Activated naive CD8-positive, alpha-beta T cell treated with anti-CD3 and anti-CD28 coated beads, Interleukin-2, amount 10 ng/mL, durations not matched to agents 7 days and 5 days (primary cell): Measurements from ENCODE around the gene PLS1. TPM values are rescaled to one million over a fixed set of nuclear protein-coding genes. Genes with fewer than 3 reads are reported as not detected.
"Not testable (repeated sequence)": the region's sequence is repeated elsewhere in the genome, so short reads cannot be mapped to it uniquely, and the experiment has no call there.

ENCODE experiments used
- ATAC-seq: fragments of 150-1000 bp; cut with Tn5 transposase; one replicate; pipeline ENCODE4 v1.10.0; 2021; ENCODE audit warnings: low read depth, moderate library complexity
- POLR2A ChIA-PET: fragments of 350-600 bp; sonication (Branson Sonifier 250); formaldehyde crosslinking; loops from one replicate; lab custom pipeline; 2021; ENCODE audit warnings: antibody characterized with exemption; lab: Charles Lee
- DNase-seq: peaks from one replicate; pipeline ENCODE4 v3.0.0; 2021
- H3K27ac Mint-ChIP-seq: one replicate; pipeline ENCODE4 v1.8.0; 2022; ENCODE audit warnings: mild to moderate bottlenecking, mixed read lengths
- H3K27me3 Mint-ChIP-seq: one replicate; pipeline ENCODE4 v1.8.0; 2022; ENCODE audit warnings: mild to moderate bottlenecking, moderate library complexity, mixed read lengths
- H3K36me3 Mint-ChIP-seq: one replicate; pipeline ENCODE4 v1.8.0; 2021; ENCODE audit warnings: mild to moderate bottlenecking, mixed read lengths
- H3K4me1 Mint-ChIP-seq: one replicate; pipeline ENCODE4 v1.8.0; 2021; ENCODE audit warnings: mixed read lengths
- H3K4me3 Mint-ChIP-seq: one replicate; pipeline ENCODE4 v1.8.0; 2022; ENCODE audit warnings: mild to moderate bottlenecking, moderate library complexity, mixed read lengths
- H3K9me3 Mint-ChIP-seq: one replicate; pipeline ENCODE4 v1.8.0; 2021; ENCODE audit warnings: mixed read lengths
- total RNA-seq, 2 experiments: library from RNA; stranded (reverse); gene quantifications; one replicate each; pipeline ENCODE4 v1.2.3, GENCODE V29; 2021

The PLS1 gene
- total RNA-seq, 2 experiments from 2014 or later, result 2.6 to 3.1 TPM

- Mint-ChIP-seq H3K36me3 (no peaks in the 10 kb centered on the region), H3K4me3 (no peak overlapping the region), H3K27ac (no peak overlapping the region), H3K27me3 (peaks cover 6% of the 10 kb centered on the region), H3K4me1 (no peaks in the 10 kb centered on the region), H3K9me3 (no peaks in the 10 kb centered on the region)
- POLR2A ChIA-PET, result no interaction called here
- ATAC-seq (no peak), DNase-seq (no peak)
Measured at GRCh38 chr3:142734834-142735233, 138.6 kb downstream of the PLS1 start.

- H3K4me3 Mint-ChIP-seq, result no peak overlapping the region
- H3K27ac Mint-ChIP-seq, result no peak overlapping the region
- peaks cover 6% of the 10 kb centered on the region for H3K27me3 Mint-ChIP-seq
- ATAC-seq, result no peak
- DNase-seq, result no peak
- no peaks in the 10 kb centered on the region for H3K9me3 Mint-ChIP-seq
- POLR2A ChIA-PET, result no interaction called here
- no peaks in the 10 kb centered on the region for H3K36me3 Mint-ChIP-seq
- H3K4me1 Mint-ChIP-seq, result no peaks in the 10 kb centered on the region
Measured at GRCh38 chr3:142735462-142735861, 139.3 kb downstream of the PLS1 start.

DNA sequence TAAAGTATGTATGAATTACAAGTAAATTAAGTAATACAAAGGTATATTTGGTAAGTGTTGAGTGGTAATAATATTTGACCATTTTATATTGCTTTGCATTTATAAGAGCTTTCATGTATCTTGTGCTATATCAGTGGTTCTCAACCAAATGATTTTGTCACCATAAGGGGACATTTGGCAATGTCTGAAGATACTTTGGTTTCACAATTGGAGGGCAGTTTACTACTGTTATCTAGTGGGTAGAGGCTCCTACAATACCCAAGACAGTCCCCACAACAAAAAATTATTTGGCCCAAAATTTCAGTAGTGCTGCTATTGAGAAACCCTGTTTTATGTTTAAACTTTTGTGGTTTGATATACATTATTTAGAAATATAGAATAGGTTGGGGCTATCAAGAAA is 142.2 kb downstream of the PLS1 start:
- DNase-seq (no peak), ATAC-seq (no peak)
- H3K4me3 Mint-ChIP-seq, result no peak overlapping the region
- no peak overlapping the region for H3K27ac Mint-ChIP-seq
- POLR2A ChIA-PET, result no interaction called here
- no peaks in the 10 kb centered on the region for H3K4me1 Mint-ChIP-seq
- no peaks in the 10 kb centered on the region for H3K36me3 Mint-ChIP-seq
- peaks cover 2% of the 10 kb centered on the region for H3K27me3 Mint-ChIP-seq
- no peaks in the 10 kb centered on the region for H3K9me3 Mint-ChIP-seq

- Mint-ChIP-seq H3K4me1 (no peaks in the 10 kb centered on the region), H3K9me3 (peaks cover 5% of the 10 kb centered on the region), H3K36me3 (peaks cover 2% of the 10 kb centered on the region), H3K4me3 (no peak overlapping the region), H3K27me3 (no peaks in the 10 kb centered on the region), H3K27ac (no peak overlapping the region)
- ATAC-seq (no peak), DNase-seq (no peak)
- POLR2A ChIA-PET, result no interaction called here
Measured at GRCh38 chr3:142746646-142747045, 150.5 kb downstream of the PLS1 start.

- H3K27me3 Mint-ChIP-seq, H3K36me3 Mint-ChIP-seq, POLR2A ChIA-PET, H3K4me1 Mint-ChIP-seq, H3K4me3 Mint-ChIP-seq, H3K9me3 Mint-ChIP-seq, ATAC-seq, DNase-seq, H3K27ac Mint-ChIP-seq: not testable (repeated sequence)
Measured at GRCh38 chr3:142750531-142750930, 154.3 kb downstream of the PLS1 start.

DNA sequence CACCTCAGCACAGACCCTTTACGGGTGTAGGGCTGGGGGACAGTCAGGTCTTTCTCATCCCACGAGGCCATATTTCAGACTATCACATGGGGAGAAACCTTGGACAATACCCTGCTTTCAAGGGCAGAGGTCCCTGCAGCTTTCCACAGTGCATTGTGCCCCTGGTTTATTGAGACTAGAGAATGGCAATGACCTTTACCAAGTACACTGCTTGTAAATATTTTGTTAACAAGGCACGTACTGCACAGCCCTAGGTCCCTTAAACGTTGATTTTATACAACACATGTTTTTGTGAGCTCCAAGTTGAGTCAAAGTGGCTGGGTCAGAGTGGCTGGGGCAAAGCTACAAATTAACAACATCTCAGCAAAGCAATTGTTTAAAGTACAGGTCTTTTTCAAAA is 156.4 kb downstream of the PLS1 start:
- ATAC-seq, result not testable (repeated sequence)

DNA sequence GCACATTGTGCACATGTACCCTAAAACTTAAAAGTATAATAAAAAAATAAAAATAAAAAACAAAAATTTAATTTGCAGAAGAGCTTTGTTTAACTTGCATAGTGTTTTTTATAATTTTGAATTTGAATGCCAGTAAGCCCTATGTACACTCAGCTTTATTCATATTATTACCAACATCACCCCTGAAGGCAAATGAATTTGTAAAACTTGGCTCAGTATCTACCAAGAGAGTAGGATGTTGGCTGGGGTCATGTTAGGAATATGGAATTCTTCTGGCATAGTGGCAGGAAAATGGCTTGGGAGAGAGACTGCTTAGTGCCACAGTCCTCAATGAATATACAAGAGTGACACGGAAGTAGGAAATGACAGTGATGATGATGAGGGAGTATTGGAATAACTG is 158.3 kb downstream of the PLS1 start:
- POLR2A ChIA-PET, result no interaction called here
- H3K27me3 Mint-ChIP-seq, result no peaks in the 10 kb centered on the region
- H3K9me3 Mint-ChIP-seq, result peaks cover 5% of the 10 kb centered on the region
- ATAC-seq (no peak), DNase-seq (no peak)
- no peak overlapping the region for H3K4me3 Mint-ChIP-seq
- H3K36me3 Mint-ChIP-seq, result peaks cover 2% of the 10 kb centered on the region
- no peaks in the 10 kb centered on the region for H3K4me1 Mint-ChIP-seq
- H3K27ac Mint-ChIP-seq, result no peak overlapping the region

More for the DNA sequence above, 156.4 kb downstream of the PLS1 start:
- H3K36me3 Mint-ChIP-seq, H3K27me3 Mint-ChIP-seq, H3K9me3 Mint-ChIP-seq, H3K4me3 Mint-ChIP-seq, DNase-seq, POLR2A ChIA-PET, H3K4me1 Mint-ChIP-seq, H3K27ac Mint-ChIP-seq: not testable (repeated sequence)

Other genes with a start within 250 kb of the PLS1 start
- 10 to 100 TPM; 88.8 to 89.8 TPM for gene XRN1, start 148.4 kb upstream of the PLS1 start, total RNA-seq
- 10 to 100 TPM; 36.2 to 36.9 TPM for gene ATR, start 17.7 kb upstream of the PLS1 start, total RNA-seq
- gene TRPC1, start 127.6 kb downstream of the PLS1 start, total RNA-seq, result 1 to 10 TPM; 2.2 to 2.8 TPM